DND-41 (cell line): ENCODE data around the gene HTRA3.
"Not testable (repeated sequence)": the region's sequence is repeated elsewhere in the genome, so short reads cannot be mapped to it uniquely, and the experiment has no call there.

Source experiments
- ATAC-seq: fragments of 200-7000 bp; cut with Tn5 transposase; 3 replicates; pipeline ENCODE4 v1.9.1; 2021; ENCODE audit warnings: low read depth; ENCODE audit not compliant: insufficient read depth
- DNase-seq: peaks from one replicate; pipeline ENCODE4 v3.0.0-alpha.2; 2020
- H2AFZ ChIP-seq: 2 replicates; pipeline ENCODE4 v1.6.0; 2012; ENCODE audit warnings: low read depth, low read length
- H3K27ac ChIP-seq: 2 replicates; pipeline ENCODE4 v1.5.1; 2012; ENCODE audit warnings: low read length, inconsistent platforms
- H3K27me3 ChIP-seq: fragments of 200-600 bp; sonication (generic); 2 replicates; pipeline ENCODE4 v1.6.0; 2012; ENCODE audit warnings: low read length, mild to moderate bottlenecking, inconsistent platforms; ENCODE audit not compliant: insufficient read depth, poor library complexity
- H3K36me3 ChIP-seq: 2 replicates; pipeline ENCODE4 v1.5.1; 2012; ENCODE audit warnings: low read length, inconsistent platforms; ENCODE audit not compliant: insufficient read depth
- H3K4me1 ChIP-seq: 2 replicates; pipeline ENCODE4 v1.5.1; 2012; ENCODE audit warnings: mild to moderate bottlenecking, low read length; ENCODE audit not compliant: insufficient read depth
- H3K4me2 ChIP-seq: 2 replicates; pipeline ENCODE4 v1.6.0; 2012; ENCODE audit warnings: mild to moderate bottlenecking, moderate library complexity, low read length, inconsistent platforms; ENCODE audit not compliant: insufficient read depth
- H3K4me3 ChIP-seq, 2 experiments: fragments of 200-600 bp in 1 of 2; shearing (Covaris generic) in 1 of 2; 2 replicates each; pipeline ENCODE4 v1.5.1; 2012 to 2016; ENCODE audit warnings: inconsistent platforms in 2 of 2, low read length in 2 of 2, mild to moderate bottlenecking in 2 of 2, low read depth in 1 of 2, moderate library complexity in 1 of 2
- H3K79me2 ChIP-seq: 2 replicates; pipeline ENCODE4 v1.6.0; 2012; ENCODE audit warnings: low read length, inconsistent platforms; ENCODE audit not compliant: insufficient read depth
- H3K9ac ChIP-seq: 2 replicates; pipeline ENCODE4 v1.6.0; 2012; ENCODE audit warnings: low read depth, mild to moderate bottlenecking, inconsistent platforms, low read length, moderate library complexity
- H3K9me3 ChIP-seq: 2 replicates; pipeline ENCODE4 v1.5.1; 2012; ENCODE audit warnings: low read length, moderate library complexity, mild to moderate bottlenecking, inconsistent platforms; ENCODE audit not compliant: insufficient read depth, severe bottlenecking
- H4K20me1 ChIP-seq: 2 replicates; pipeline ENCODE4 v1.6.0; 2012; ENCODE audit warnings: low read length; ENCODE audit not compliant: insufficient read depth
- EZH2 ChIP-seq: IDR thresholded peaks from 3 replicates; pipeline ENCODE4 v1.6.1; 2012; ENCODE audit warnings: borderline replicate concordance, low read depth, mild to moderate bottlenecking, moderate library complexity, low read length, inconsistent platforms; ENCODE audit not compliant: severe bottlenecking
- TF ChIP-seq, protein P1 (sequence below): IDR thresholded peaks from 2 replicates; pipeline ENCODE4 v1.5.1; 2012; ENCODE audit warnings: borderline replicate concordance, low read length, moderate library complexity, mild to moderate bottlenecking; ENCODE audit not compliant: poor library complexity, severe bottlenecking; ENCODE audit errors: extremely low read depth

Gene HTRA3

DNA sequence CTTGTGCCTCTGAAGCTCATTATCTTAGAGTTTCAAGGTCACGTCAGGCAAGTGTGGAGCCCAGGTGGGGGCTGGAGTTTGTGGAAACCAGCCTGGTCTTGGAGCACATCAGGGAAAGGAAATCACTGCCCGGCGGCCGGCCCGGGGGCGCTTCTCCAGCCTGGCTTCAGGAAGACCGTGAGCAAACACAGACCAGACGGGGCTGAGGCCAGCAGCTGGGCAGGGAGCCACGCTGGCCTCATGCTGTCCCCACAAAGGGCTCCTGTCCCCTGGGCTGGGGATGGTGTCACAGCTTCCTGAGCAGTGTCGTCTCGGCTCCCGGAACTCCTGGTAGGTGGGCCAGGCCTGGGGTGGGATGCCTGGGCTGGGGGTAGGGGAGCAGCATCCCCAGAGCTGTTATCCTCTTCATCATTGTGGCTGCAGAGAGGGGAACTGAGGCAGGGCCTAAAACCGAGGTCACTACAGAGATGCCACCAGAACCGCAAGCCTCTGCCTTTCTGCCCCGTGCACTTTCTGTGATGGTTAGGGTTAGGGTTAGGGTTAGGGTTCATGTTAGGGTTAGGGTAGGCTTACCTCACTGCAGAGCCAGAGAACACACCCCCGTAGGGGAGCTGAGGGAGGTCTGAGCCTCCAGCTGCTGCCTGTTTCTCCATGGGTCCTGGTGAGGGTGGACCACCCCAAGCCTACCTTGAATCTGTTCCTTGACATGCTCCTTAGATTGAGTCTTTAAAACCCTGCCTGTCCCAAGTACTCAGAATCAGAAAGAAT is 77.5 kb downstream of the HTRA3 start:
- TF ChIP-seq, protein P1, sequence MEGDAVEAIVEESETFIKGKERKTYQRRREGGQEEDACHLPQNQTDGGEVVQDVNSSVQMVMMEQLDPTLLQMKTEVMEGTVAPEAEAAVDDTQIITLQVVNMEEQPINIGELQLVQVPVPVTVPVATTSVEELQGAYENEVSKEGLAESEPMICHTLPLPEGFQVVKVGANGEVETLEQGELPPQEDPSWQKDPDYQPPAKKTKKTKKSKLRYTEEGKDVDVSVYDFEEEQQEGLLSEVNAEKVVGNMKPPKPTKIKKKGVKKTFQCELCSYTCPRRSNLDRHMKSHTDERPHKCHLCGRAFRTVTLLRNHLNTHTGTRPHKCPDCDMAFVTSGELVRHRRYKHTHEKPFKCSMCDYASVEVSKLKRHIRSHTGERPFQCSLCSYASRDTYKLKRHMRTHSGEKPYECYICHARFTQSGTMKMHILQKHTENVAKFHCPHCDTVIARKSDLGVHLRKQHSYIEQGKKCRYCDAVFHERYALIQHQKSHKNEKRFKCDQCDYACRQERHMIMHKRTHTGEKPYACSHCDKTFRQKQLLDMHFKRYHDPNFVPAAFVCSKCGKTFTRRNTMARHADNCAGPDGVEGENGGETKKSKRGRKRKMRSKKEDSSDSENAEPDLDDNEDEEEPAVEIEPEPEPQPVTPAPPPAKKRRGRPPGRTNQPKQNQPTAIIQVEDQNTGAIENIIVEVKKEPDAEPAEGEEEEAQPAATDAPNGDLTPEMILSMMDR: no peak
- TF ChIP-seq EZH2: no peak
- no peak overlapping the region for H3K4me2 ChIP-seq
- no peaks in the 10 kb centered on the region for H3K9me3 ChIP-seq
- H3K27me3 ChIP-seq: no peaks in the 10 kb centered on the region
- H2AFZ ChIP-seq: no peak overlapping the region
- no peak for DNase-seq
- no peaks in the 10 kb centered on the region; the same call in 1 of the 2 replicates for H4K20me1 ChIP-seq
- no peaks in the 10 kb centered on the region for H3K36me3 ChIP-seq
- H3K4me3 ChIP-seq: no peak overlapping the region
- H3K9ac ChIP-seq: no peak overlapping the region
- ATAC-seq: no peak
- no peak overlapping the region for H3K27ac ChIP-seq
- no peaks in the 10 kb centered on the region for H3K4me1 ChIP-seq
- H3K79me2 ChIP-seq: no peaks in the 10 kb centered on the region

DNA sequence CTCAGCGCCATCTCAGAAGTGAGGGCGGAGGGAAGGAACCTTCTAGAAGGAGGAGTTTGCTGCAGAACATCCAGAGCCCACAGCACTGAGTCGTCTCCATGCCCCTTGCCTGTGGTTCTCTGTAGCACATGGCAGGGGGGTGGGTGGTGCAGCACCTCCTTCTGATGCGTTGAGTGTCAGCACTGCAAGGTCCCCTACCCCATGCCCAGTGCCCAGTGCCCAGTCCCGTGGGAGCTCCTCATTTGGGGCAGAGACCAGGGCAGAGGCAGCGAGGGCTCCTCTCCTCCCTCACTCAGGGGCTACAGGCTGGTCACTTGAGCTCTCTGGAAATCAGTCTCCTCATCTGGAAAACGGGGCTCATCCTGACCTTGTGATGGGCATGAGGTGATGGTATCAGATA is 78.1 kb downstream of the HTRA3 start:
- Histone ChIP-seq H3K79me2 (no peaks in the 10 kb centered on the region), H4K20me1 (no peaks in the 10 kb centered on the region; the same call in 1 of the 2 replicates), H3K9me3 (no peaks in the 10 kb centered on the region), H3K4me1 (no peaks in the 10 kb centered on the region), H3K9ac (no peak overlapping the region), H3K4me3 (no peak overlapping the region), H3K27ac (no peak overlapping the region), H2AFZ (no peak overlapping the region), H3K4me2 (no peak overlapping the region), H3K27me3 (no peaks in the 10 kb centered on the region), H3K36me3 (no peaks in the 10 kb centered on the region)
- no peak for ATAC-seq
- no peak for TF ChIP-seq EZH2
- TF ChIP-seq, protein P1: no peak
- no peak for DNase-seq

DNA sequence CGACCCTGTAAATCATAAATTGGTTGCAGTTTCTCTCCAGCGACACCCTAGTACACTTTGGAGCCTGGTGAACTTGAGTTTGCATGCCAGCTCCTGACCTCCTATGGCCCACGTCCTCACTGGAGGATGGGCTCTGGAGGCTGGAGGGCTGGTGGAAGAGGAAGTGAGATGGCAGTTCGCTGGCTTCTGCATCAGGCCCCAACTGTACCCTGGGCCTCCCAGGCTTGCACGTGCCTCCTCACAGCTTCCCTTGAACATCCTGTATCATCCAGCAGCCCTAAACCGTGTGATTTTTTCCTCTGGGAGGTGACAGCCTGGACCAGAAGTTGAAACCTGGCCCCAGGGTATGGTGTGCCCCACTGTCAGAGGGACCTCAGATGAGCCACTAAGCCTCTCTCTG is 78.5 kb downstream of the HTRA3 start:
- Histone ChIP-seq H3K79me2 (no peaks in the 10 kb centered on the region), H3K27me3 (no peaks in the 10 kb centered on the region), H3K9me3 (no peaks in the 10 kb centered on the region), H2AFZ (no peak overlapping the region), H4K20me1 (no peaks in the 10 kb centered on the region; the same call in 1 of the 2 replicates), H3K36me3 (no peaks in the 10 kb centered on the region), H3K4me1 (peaks cover 3% of the 10 kb centered on the region; the same call in 1 of the 2 replicates), H3K27ac (no peak overlapping the region), H3K4me2 (no peak overlapping the region), H3K4me3 (no peak overlapping the region), H3K9ac (no peak overlapping the region)
- ATAC-seq: peak; percentile 32; the same call in 1 of the 3 replicates
- TF ChIP-seq, protein P1: no peak
- no peak for TF ChIP-seq EZH2
- no peak for DNase-seq

DNA sequence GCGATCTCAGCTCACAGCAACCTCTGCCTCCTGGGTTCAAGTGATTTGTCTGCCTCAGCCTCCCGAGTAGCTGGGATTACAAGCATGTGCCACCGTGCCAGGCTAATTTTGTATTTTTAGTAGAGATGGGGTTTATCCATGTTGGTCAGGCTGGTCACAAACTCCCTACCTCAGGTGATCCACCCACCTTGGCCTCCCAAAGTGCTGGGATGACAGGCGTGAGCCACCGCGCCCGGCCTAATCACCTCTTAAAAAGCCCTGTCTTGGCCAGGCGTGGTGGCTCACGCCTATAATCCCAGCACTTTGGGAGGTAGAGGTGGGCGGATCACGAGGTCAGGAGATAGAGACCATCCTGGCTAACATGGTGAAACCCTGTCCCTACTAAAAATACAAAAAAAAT is 79.7 kb downstream of the HTRA3 start:
- not testable (repeated sequence) for H3K9ac ChIP-seq, H3K27ac ChIP-seq, H3K27me3 ChIP-seq, H3K4me2 ChIP-seq, H2AFZ ChIP-seq, H3K4me3 ChIP-seq, H4K20me1 ChIP-seq, DNase-seq, H3K9me3 ChIP-seq, H3K36me3 ChIP-seq, ATAC-seq, H3K79me2 ChIP-seq
- peaks cover 14% of the 10 kb centered on the region for H3K4me1 ChIP-seq
